ENCODE data around the gene PAFAH2.

DNA sequence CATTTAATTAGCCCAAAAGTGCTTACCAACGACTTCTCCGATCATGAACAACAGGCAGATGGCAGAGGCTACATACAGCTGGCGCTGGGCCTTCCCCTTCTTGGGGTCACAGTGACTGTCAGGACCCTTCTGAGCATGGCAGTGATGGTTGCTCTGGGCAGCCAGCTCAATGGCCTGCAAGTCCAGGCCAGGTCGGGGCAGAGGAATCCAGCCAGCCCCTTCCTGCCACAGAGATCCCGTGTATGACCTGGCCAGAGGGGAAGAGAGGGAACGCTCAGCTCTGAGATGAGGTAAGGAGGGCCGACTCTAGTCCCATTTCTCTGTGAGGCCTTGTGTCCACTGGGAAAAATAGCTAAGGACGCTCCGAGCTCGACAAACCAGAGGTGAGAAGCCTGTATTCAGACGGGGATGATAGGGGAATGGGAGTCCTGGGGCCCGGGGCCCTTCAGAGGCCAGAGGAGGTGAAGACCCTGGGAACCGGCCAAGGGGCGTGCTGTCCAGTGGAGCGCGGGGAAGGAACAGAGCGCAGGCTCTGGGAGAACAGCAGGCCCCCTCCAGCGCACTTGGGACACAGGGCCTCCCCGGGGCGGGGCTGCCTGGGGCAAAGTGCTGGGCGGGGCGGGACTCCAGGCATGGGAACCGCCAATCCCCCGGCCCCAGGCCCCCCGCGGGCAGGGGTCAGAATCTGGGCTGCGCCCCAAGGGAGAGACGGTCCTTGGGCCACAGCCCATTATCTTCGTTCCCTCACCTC lies 47.3 kb upstream of the PAFAH2 start:
- TF ChIP-seq FOXA1 (IDR thresholded peaks at IDR 0.05) (no peak), FOXA1 (CRISPR knock-in tag; IDR thresholded peaks at IDR 0.05) (no peak), SMARCC2 (IDR thresholded peaks at IDR 0.05) (no peak), ADNP (CRISPR knock-in tag; IDR thresholded peaks at IDR 0.05) (no peak), FOXP1 (IDR thresholded peaks at IDR 0.05) (no peak), FOXP1 (CRISPR knock-in tag; IDR thresholded peaks at IDR 0.05) (no peak), SRSF9 (IDR thresholded peaks at IDR 0.05; ENCODE audit: borderline replicate concordance, insufficient read depth, low read depth, low read length, poor library complexity, severe bottlenecking) (no peak), ZNF383 (CRISPR knock-in tag; IDR thresholded peaks at IDR 0.05; ENCODE audit: borderline replicate concordance) (no peak), TRIM24 (CRISPR knock-in tag; IDR thresholded peaks at IDR 0.05) (no peak)
- TF ChIP-seq, protein P1, sequence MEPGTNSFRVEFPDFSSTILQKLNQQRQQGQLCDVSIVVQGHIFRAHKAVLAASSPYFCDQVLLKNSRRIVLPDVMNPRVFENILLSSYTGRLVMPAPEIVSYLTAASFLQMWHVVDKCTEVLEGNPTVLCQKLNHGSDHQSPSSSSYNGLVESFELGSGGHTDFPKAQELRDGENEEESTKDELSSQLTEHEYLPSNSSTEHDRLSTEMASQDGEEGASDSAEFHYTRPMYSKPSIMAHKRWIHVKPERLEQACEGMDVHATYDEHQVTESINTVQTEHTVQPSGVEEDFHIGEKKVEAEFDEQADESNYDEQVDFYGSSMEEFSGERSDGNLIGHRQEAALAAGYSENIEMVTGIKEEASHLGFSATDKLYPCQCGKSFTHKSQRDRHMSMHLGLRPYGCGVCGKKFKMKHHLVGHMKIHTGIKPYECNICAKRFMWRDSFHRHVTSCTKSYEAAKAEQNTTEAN (CRISPR knock-in tag; conservative IDR thresholded peaks at IDR 0.05), result no peak
- TF ChIP-seq, protein P2, sequence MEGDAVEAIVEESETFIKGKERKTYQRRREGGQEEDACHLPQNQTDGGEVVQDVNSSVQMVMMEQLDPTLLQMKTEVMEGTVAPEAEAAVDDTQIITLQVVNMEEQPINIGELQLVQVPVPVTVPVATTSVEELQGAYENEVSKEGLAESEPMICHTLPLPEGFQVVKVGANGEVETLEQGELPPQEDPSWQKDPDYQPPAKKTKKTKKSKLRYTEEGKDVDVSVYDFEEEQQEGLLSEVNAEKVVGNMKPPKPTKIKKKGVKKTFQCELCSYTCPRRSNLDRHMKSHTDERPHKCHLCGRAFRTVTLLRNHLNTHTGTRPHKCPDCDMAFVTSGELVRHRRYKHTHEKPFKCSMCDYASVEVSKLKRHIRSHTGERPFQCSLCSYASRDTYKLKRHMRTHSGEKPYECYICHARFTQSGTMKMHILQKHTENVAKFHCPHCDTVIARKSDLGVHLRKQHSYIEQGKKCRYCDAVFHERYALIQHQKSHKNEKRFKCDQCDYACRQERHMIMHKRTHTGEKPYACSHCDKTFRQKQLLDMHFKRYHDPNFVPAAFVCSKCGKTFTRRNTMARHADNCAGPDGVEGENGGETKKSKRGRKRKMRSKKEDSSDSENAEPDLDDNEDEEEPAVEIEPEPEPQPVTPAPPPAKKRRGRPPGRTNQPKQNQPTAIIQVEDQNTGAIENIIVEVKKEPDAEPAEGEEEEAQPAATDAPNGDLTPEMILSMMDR (CRISPR knock-in tag; IDR thresholded peaks at IDR 0.05), result no peak
- TF ChIP-seq, protein P3, sequence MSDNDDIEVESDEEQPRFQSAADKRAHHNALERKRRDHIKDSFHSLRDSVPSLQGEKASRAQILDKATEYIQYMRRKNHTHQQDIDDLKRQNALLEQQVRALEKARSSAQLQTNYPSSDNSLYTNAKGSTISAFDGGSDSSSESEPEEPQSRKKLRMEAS (IDR thresholded peaks at IDR 0.05), result no peak
